ENCODE measurements around the gene DDX25. TPM values are rescaled to one million over a fixed set of nuclear protein-coding genes. Genes with fewer than 3 reads are reported as not detected.

DDX25 gene
- total and polyA plus RNA-seq, 2 of the 13 experiments (the other 11 are each of a cell fraction or from before 2014, with no cell fraction given), result 0.17 to 0.29 TPM

DNA sequence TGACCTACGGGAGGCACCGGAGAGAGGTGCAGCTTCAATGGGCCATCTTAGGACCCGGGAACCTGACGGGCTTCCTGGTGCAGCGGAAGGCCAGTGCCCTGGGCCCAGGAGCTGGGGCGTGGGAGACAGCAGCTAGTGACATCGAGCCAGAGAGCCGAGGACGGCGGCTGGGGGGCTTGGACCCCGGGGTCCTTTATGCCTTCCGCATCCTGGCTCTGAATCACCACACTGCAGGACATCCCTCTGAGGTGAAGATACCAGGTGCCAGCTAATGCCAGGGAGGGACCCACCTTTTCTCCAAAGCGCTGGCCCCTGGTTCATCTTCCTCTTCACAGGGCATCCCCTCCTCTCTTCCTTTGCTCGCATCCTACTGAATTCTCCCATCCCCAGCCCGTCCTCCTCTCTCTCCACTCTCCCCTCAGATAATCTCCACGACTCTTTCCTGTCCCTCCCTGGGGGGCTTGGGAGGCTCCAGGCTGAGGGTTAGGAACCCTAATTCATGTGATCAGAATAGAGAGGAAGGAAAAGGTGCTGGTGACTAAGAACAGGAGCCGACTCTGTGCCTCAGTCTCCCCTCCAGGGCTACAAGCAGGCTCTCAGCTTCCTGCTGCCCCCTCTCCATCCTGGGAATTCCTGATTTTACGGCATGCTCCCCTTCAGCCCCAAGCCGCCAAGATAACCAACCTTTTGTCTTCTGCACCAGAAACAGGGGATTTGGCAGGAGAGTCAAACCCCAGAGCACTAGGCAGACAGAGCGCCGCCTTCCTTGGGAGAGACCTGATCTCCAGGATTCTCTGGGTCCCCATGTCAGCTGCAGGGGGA, 50.0 kb downstream of the DDX25 start:
- DNase-seq (ENCODE audit: low spot score), result no peak
- BruUV-seq (replicated peaks), result no TSS peak
- Histone ChIP-seq H3K27me3 (ENCODE audit: control insufficient read depth in 1 of 2, insufficient read depth in 2 of 2, low read length in 2 of 2) (no peaks in the 10 kb centered on the region), H2AFZ (ENCODE audit: low read length) (no peak overlapping the region), H3K4me1 (ENCODE audit: insufficient read depth, low read length) (peaks cover 9% of the 10 kb centered on the region), H3K4me3 (replicated peaks in 1 of 3; ENCODE audit: insufficient read depth in 1 of 3, low read depth in 2 of 3, low read length in 3 of 3) (no peak overlapping the region), H4K20me1 (ENCODE audit: insufficient read depth, low read length) (no peaks in the 10 kb centered on the region), H3K27ac (ENCODE audit: extremely low read length, insufficient read depth, low read length) (no peak overlapping the region), H3K36me3 (replicated peaks in 1 of 2; ENCODE audit: control insufficient read depth in 1 of 2, insufficient read depth in 2 of 2, low read length in 2 of 2) (peaks cover 0 to 16% of the 10 kb centered on the region in 2 experiments; a peak in 1 of 5 replicates), H3K9ac (ENCODE audit: insufficient read depth, low read depth, low read length) (no peak overlapping the region), H3K9me3 (ENCODE audit: low read length) (no peaks in the 10 kb centered on the region), H3K79me2 (ENCODE audit: insufficient read depth, low read length) (no peaks in the 10 kb centered on the region), H3K4me2 (ENCODE audit: low read depth, low read length) (no peak overlapping the region)
- POLR2A ChIA-PET, result no interaction called here
- FAIRE-seq, result no peak
- 97% methylated on average over 14 of the region's 21 CpGs for WGBS (ENCODE audit: low lambda C conversion rate)
- intact Hi-C loops (cut with micrococcal nuclease; ENCODE audit: unreplicated experiment), result no loop called here
- TF ChIP-seq ZNF556 (CRISPR knock-in tag; IDR thresholded peaks at IDR 0.05; ENCODE audit: borderline replicate concordance) (no peak), SIX4 (CRISPR knock-in tag; IDR thresholded peaks at IDR 0.05) (no peak), FOXC1 (CRISPR knock-in tag; IDR thresholded peaks at IDR 0.05; ENCODE audit: borderline replicate concordance) (no peak), EHMT2 (IDR thresholded peaks at IDR 0.05; ENCODE audit: borderline replicate concordance, low read depth, low read length) (no peak), ZNF124 (CRISPR knock-in tag; IDR thresholded peaks at IDR 0.05) (no peak), MEIS1 (CRISPR knock-in tag; IDR thresholded peaks at IDR 0.05; ENCODE audit: borderline replicate concordance) (no peak), JARID2 (CRISPR knock-in tag; IDR thresholded peaks at IDR 0.05; ENCODE audit: insufficient replicate concordance) (no peak), ZNF207 (IDR thresholded peaks at IDR 0.05; ENCODE audit: borderline replicate concordance) (no peak), NFRKB (IDR thresholded peaks at IDR 0.05) (no peak), ZNF563 (CRISPR knock-in tag; IDR thresholded peaks at IDR 0.05) (no peak)
- TF ChIP-seq, protein P1, sequence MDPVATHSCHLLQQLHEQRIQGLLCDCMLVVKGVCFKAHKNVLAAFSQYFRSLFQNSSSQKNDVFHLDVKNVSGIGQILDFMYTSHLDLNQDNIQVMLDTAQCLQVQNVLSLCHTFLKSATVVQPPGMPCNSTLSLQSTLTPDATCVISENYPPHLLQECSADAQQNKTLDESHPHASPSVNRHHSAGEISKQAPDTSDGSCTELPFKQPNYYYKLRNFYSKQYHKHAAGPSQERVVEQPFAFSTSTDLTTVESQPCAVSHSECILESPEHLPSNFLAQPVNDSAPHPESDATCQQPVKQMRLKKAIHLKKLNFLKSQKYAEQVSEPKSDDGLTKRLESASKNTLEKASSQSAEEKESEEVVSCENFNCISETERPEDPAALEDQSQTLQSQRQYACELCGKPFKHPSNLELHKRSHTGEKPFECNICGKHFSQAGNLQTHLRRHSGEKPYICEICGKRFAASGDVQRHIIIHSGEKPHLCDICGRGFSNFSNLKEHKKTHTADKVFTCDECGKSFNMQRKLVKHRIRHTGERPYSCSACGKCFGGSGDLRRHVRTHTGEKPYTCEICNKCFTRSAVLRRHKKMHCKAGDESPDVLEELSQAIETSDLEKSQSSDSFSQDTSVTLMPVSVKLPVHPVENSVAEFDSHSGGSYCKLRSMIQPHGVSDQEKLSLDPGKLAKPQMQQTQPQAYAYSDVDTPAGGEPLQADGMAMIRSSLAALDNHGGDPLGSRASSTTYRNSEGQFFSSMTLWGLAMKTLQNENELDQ (CRISPR knock-in tag; IDR thresholded peaks at IDR 0.05; ENCODE audit: borderline replicate concordance), result no peak
- CTCF ChIA-PET (ENCODE audit: low intra/inter-chr PET ratio, low total read pairs), result no interaction called here
- in situ Hi-C loops (cut with HindIII; ENCODE audit: extremely low pct_ligation_motif_present, low pct_unique_long_range_greater_than_20kb), result no loop called here
- ATAC-seq, result no peak
